Natural killer cell (primary cell): ENCODE measurements around the gene CAMTA1. TPM values are rescaled to one million over a fixed set of nuclear protein-coding genes. Genes with fewer than 3 reads are reported as not detected.

Experiments
- ATAC-seq, 3 donors: fragments of 150-1000 bp in 2 of 3; fragments of 200-7000 bp in 1 of 3; cut with Tn5 transposase; 1 replicate in 1 of 3; 2 replicates in 2 of 3; pipeline ENCODE4 v1.10.0; 2021; ENCODE audit warnings: mild to moderate bottlenecking in 2 of 3, moderate library complexity in 2 of 3
- DNase-seq, 2 donors: peaks; one replicate each; pipeline versions ENCODE4 v3.0.0 to v3.0.0-alpha.2; 2013 to 2021; ENCODE audit warnings: mixed read lengths in 1 of 2
- H3K27ac ChIP-seq: one replicate; pipeline ENCODE4 v1.5.1; 2013; ENCODE audit warnings: mild to moderate bottlenecking, low read length
- H3K27me3 ChIP-seq: one replicate; pipeline ENCODE4 v1.6.1; 2013; ENCODE audit warnings: low read length; ENCODE audit not compliant: control insufficient read depth, insufficient read depth
- H3K36me3 ChIP-seq: one replicate; pipeline ENCODE4 v1.6.1; 2013; ENCODE audit warnings: low read length; ENCODE audit not compliant: control insufficient read depth, insufficient read depth
- H3K4me1 ChIP-seq: one replicate; pipeline ENCODE4 v1.6.1; 2013; ENCODE audit warnings: low read length; ENCODE audit not compliant: control insufficient read depth, insufficient read depth
- H3K4me3 ChIP-seq: one replicate; pipeline ENCODE4 v1.5.1; 2013; ENCODE audit warnings: low read length
- H3K9me3 ChIP-seq: one replicate; pipeline ENCODE4 v1.6.1; 2013; ENCODE audit warnings: low read length; ENCODE audit not compliant: control insufficient read depth, insufficient read depth
- H3K27ac Mint-ChIP-seq, 2 donors: one replicate each; pipeline ENCODE4 v1.8.0; 2022; ENCODE audit warnings: mild to moderate bottlenecking in 2 of 2, mixed read lengths in 2 of 2, moderate library complexity in 1 of 2
- H3K27me3 Mint-ChIP-seq, 2 donors: one replicate each; pipeline ENCODE4 v1.8.0; 2022; ENCODE audit warnings: low read depth in 2 of 2, mixed read lengths in 2 of 2
- H3K36me3 Mint-ChIP-seq: one replicate; pipeline ENCODE4 v1.8.0; 2022; ENCODE audit warnings: mixed read lengths
- H3K4me1 Mint-ChIP-seq, 2 donors: one replicate each; pipeline ENCODE4 v1.8.0; 2022; ENCODE audit warnings: mixed read lengths in 2 of 2
- H3K4me3 Mint-ChIP-seq: one replicate; pipeline ENCODE4 v1.8.0; 2022; ENCODE audit warnings: mild to moderate bottlenecking, moderate library complexity, mixed read lengths
- H3K9me3 Mint-ChIP-seq, 2 donors: one replicate each; pipeline ENCODE4 v1.8.0; 2022; ENCODE audit warnings: mixed read lengths in 2 of 2
- WGBS: methylation state at CpG from one replicate; pipeline ENCODE4 v1.1.7; 2013; ENCODE audit warnings: missing lambda C conversion rate; ENCODE audit not compliant: insufficient coverage; 5-methylcytosine and 5-hydroxymethylcytosine counted together
- intact Hi-C: fragments of 100-400 bp; cut with micrococcal nuclease; formaldehyde crosslinking; loops from one replicate; pipeline ENCODE4 v1.14.2; 2022
- total RNA-seq, 4 donors: library from RNA; stranded (reverse); fragments of 120-200 nt in 1 of 4; gene quantifications; one replicate each; pipeline versions ENCODE4 v1.2.3 to v1.2.4, GENCODE V29; 2013 to 2022
- TF ChIP-seq, protein P1 (sequence below): fragments of 200-600 bp; IDR thresholded peaks from one replicate; pipeline ENCODE4 v1.8.0; 2022; ENCODE audit warnings: antibody characterized with exemption

CAMTA1 gene
- total RNA-seq, 3 donors from 2014 or later (not counting 1 experiment from before 2014, with no cell fraction given): 40.6 to 53.3 (median 44.9) TPM

GRCh38 chr1:7278827-7279765 lies 493.8 kb downstream of the CAMTA1 start:
- no peak for DNase-seq
- Mint-ChIP-seq H3K4me3 (no peak overlapping the region), H3K36me3 (no peaks in the 10 kb centered on the region), H3K9me3 (no peaks in the 10 kb centered on the region), H3K4me1 (no peaks in the 10 kb centered on the region), H3K27me3 (peaks cover 25 to 32% of the 10 kb centered on the region in 2 donors), H3K27ac (no peak overlapping the region)
- H3K27me3 ChIP-seq: no peaks in the 10 kb centered on the region
- no peak overlapping the region for H3K27ac ChIP-seq
- WGBS: 63% methylated on average over 16 of the region's 16 CpGs
- no peak for ATAC-seq
- no peaks in the 10 kb centered on the region for H3K9me3 ChIP-seq
- no peaks in the 10 kb centered on the region for H3K4me1 ChIP-seq
- H3K36me3 ChIP-seq: no peaks in the 10 kb centered on the region
- no peak overlapping the region for H3K4me3 ChIP-seq
- intact Hi-C loops: no loop called here
- TF ChIP-seq, protein P1, sequence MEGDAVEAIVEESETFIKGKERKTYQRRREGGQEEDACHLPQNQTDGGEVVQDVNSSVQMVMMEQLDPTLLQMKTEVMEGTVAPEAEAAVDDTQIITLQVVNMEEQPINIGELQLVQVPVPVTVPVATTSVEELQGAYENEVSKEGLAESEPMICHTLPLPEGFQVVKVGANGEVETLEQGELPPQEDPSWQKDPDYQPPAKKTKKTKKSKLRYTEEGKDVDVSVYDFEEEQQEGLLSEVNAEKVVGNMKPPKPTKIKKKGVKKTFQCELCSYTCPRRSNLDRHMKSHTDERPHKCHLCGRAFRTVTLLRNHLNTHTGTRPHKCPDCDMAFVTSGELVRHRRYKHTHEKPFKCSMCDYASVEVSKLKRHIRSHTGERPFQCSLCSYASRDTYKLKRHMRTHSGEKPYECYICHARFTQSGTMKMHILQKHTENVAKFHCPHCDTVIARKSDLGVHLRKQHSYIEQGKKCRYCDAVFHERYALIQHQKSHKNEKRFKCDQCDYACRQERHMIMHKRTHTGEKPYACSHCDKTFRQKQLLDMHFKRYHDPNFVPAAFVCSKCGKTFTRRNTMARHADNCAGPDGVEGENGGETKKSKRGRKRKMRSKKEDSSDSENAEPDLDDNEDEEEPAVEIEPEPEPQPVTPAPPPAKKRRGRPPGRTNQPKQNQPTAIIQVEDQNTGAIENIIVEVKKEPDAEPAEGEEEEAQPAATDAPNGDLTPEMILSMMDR: no peak

GRCh38 chr1:7279769-7280168 lies 494.5 kb downstream of the CAMTA1 start:
- no peaks in the 10 kb centered on the region for H3K36me3 ChIP-seq
- no peaks in the 10 kb centered on the region for H3K27me3 ChIP-seq
- ATAC-seq: no peak
- Mint-ChIP-seq H3K27me3 (peaks cover 28 to 30% of the 10 kb centered on the region in 2 donors), H3K4me1 (no peaks in the 10 kb centered on the region), H3K4me3 (no peak overlapping the region), H3K36me3 (no peaks in the 10 kb centered on the region), H3K9me3 (no peaks in the 10 kb centered on the region), H3K27ac (no peak overlapping the region)
- H3K9me3 ChIP-seq: no peaks in the 10 kb centered on the region
- no peaks in the 10 kb centered on the region for H3K4me1 ChIP-seq
- no peak overlapping the region for H3K27ac ChIP-seq
- intact Hi-C loops: no loop called here
- no peak for DNase-seq
- WGBS: 52% methylated on average over 2 of the region's 2 CpGs
- no peak overlapping the region for H3K4me3 ChIP-seq
- TF ChIP-seq, protein P1: no peak

DNA sequence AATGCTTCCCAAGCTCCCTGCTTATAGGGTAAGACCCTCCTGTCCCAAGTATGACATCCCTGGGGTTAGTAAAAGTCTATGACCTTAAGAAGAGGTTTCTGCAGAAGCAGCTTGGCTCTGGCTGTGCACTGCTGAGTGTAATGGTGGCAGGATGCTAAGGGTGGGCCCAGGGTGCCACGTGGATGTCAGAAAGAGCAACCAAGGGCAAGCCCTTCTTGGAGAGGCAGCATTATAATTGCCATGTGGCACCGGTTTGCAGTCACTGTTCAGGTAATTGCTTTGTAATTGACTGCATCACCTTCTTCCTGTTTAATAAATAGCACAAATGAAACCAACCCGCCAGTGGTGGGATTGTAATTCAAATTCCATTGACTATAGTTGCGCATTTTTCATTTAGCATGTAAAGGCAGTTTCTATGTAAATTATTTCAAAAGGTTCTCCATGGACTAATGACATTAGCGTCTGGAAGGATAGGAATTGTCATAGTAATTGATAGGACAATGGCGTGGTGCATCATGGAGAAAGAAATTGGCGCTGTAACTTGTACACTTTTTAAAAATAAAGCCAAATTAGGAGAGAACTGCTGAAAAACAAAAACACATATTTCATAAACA lies 495.2 kb downstream of the CAMTA1 start:
- no peaks in the 10 kb centered on the region for H3K4me1 Mint-ChIP-seq
- H3K4me3 Mint-ChIP-seq: no peak overlapping the region
- WGBS: 78% methylated on average over 7 of the region's 7 CpGs
- H3K27me3 Mint-ChIP-seq: peaks cover 28 to 30% of the 10 kb centered on the region in 2 donors
- Histone ChIP-seq H3K36me3 (no peaks in the 10 kb centered on the region), H3K9me3 (no peaks in the 10 kb centered on the region), H3K4me1 (no peaks in the 10 kb centered on the region), H3K27ac (no peak overlapping the region), H3K4me3 (no peak overlapping the region), H3K27me3 (no peaks in the 10 kb centered on the region)
- TF ChIP-seq, protein P1: no peak
- no peaks in the 10 kb centered on the region for H3K36me3 Mint-ChIP-seq
- no peak for DNase-seq
- intact Hi-C loops: no loop called here
- no peak for ATAC-seq
- H3K27ac Mint-ChIP-seq: no peak overlapping the region
- no peaks in the 10 kb centered on the region for H3K9me3 Mint-ChIP-seq
